ENCODE measurements around the gene WDR64. TPM values are rescaled to one million over a fixed set of nuclear protein-coding genes. Genes with fewer than 3 reads are reported as not detected.

WDR64 gene
- total RNA-seq, 1 experiment from 2014 or later: not detected

DNA sequence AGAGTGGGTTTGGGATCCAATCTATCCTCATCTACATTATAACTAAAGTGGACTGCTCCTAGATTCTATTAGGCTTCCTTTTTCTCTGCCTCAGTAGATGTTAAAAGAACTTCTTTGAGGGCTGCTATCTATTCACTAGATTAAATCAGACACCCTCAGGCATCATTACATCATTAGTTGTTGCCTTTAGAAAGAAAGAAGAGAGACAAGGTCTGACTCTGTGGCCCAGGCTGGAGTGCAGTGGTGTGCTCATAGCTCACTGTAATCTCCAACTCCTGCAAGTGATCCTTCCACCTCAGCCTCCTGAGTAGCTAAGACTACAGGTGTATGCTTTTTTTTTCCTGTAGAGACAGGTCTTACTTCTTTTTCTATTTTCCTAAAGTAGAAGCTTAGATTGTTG lies 124.8 kb downstream of the WDR64 start:
- Histone ChIP-seq H3K27ac (ENCODE audit: low read depth, low read length, poor library complexity, severe bottlenecking) (no peak overlapping the region), H3K36me3 (ENCODE audit: insufficient read depth, low read length, poor library complexity, severe bottlenecking) (no peaks in the 10 kb centered on the region), H3K4me3 (ENCODE audit: low read depth, low read length, poor library complexity, severe bottlenecking) (no peak overlapping the region), H3K9me3 (ENCODE audit: low read depth, low read length, poor library complexity, severe bottlenecking) (no peaks in the 10 kb centered on the region), H3K4me1 (ENCODE audit: insufficient read depth, low read length, poor library complexity, severe bottlenecking) (no peaks in the 10 kb centered on the region), H3K27me3 (replicated peaks; ENCODE audit: insufficient read depth, low read depth, low read length, poor library complexity) (no peaks in the 10 kb centered on the region)
- TF ChIP-seq, protein P1, sequence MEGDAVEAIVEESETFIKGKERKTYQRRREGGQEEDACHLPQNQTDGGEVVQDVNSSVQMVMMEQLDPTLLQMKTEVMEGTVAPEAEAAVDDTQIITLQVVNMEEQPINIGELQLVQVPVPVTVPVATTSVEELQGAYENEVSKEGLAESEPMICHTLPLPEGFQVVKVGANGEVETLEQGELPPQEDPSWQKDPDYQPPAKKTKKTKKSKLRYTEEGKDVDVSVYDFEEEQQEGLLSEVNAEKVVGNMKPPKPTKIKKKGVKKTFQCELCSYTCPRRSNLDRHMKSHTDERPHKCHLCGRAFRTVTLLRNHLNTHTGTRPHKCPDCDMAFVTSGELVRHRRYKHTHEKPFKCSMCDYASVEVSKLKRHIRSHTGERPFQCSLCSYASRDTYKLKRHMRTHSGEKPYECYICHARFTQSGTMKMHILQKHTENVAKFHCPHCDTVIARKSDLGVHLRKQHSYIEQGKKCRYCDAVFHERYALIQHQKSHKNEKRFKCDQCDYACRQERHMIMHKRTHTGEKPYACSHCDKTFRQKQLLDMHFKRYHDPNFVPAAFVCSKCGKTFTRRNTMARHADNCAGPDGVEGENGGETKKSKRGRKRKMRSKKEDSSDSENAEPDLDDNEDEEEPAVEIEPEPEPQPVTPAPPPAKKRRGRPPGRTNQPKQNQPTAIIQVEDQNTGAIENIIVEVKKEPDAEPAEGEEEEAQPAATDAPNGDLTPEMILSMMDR (conservative IDR thresholded peaks at IDR 0.05; ENCODE audit: low read depth, low read length): no peak
- TF ChIP-seq EZH2 (IDR thresholded peaks at IDR 0.05; ENCODE audit: borderline replicate concordance, low read depth, low read length, poor library complexity, severe bottlenecking): no peak
- CTCF ChIA-PET: no interaction called here
- BruUV-seq (replicated peaks): no TSS peak
- POLR2A ChIA-PET (ENCODE audit: low non-redundant PET): no interaction called here
- intact Hi-C loops (cut with micrococcal nuclease; ENCODE audit: unreplicated experiment): no loop called here
- DNase-seq (ENCODE audit: low spot score): no peak

DNA sequence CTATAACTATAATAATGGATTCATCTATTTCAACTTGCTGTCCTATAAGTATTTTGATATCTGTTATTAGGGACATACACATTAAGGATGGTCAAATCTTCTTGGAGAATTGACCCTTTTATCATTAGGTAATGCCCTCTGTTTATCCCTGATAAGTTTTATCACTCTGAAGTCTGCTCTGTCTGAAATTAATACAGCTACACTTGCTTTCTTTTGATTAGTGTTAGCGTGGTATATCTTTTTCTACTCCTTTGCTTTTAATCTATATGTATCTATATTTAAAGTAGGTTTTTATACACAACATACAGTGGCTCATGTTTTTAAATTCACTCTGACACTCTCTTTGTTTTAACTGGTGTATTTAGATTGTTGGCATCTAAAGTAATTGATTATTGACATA lies 126.0 kb downstream of the WDR64 start:
- Histone ChIP-seq H3K27me3 (replicated peaks; ENCODE audit: insufficient read depth, low read depth, low read length, poor library complexity) (no peaks in the 10 kb centered on the region), H3K9me3 (ENCODE audit: low read depth, low read length, poor library complexity, severe bottlenecking) (no peaks in the 10 kb centered on the region), H3K4me1 (ENCODE audit: insufficient read depth, low read length, poor library complexity, severe bottlenecking) (no peaks in the 10 kb centered on the region), H3K4me3 (ENCODE audit: low read depth, low read length, poor library complexity, severe bottlenecking) (no peak overlapping the region), H3K27ac (ENCODE audit: low read depth, low read length, poor library complexity, severe bottlenecking) (no peak overlapping the region), H3K36me3 (ENCODE audit: insufficient read depth, low read length, poor library complexity, severe bottlenecking) (no peaks in the 10 kb centered on the region)
- POLR2A ChIA-PET (ENCODE audit: low non-redundant PET): no interaction called here
- intact Hi-C loops (cut with micrococcal nuclease; ENCODE audit: unreplicated experiment): no loop called here
- no TSS peak for BruUV-seq (replicated peaks)
- no peak for DNase-seq (ENCODE audit: low spot score)
- CTCF ChIA-PET: no interaction called here
- TF ChIP-seq, protein P1 (conservative IDR thresholded peaks at IDR 0.05; ENCODE audit: low read depth, low read length): no peak
- TF ChIP-seq EZH2 (IDR thresholded peaks at IDR 0.05; ENCODE audit: borderline replicate concordance, low read depth, low read length, poor library complexity, severe bottlenecking): no peak

- Histone ChIP-seq H3K27ac (ENCODE audit: low read depth, low read length, poor library complexity, severe bottlenecking) (no peak overlapping the region), H3K36me3 (ENCODE audit: insufficient read depth, low read length, poor library complexity, severe bottlenecking) (no peaks in the 10 kb centered on the region), H3K4me1 (ENCODE audit: insufficient read depth, low read length, poor library complexity, severe bottlenecking) (no peaks in the 10 kb centered on the region), H3K4me3 (ENCODE audit: low read depth, low read length, poor library complexity, severe bottlenecking) (no peak overlapping the region), H3K9me3 (ENCODE audit: low read depth, low read length, poor library complexity, severe bottlenecking) (no peaks in the 10 kb centered on the region), H3K27me3 (replicated peaks; ENCODE audit: insufficient read depth, low read depth, low read length, poor library complexity) (no peaks in the 10 kb centered on the region)
- TF ChIP-seq, protein P1 (conservative IDR thresholded peaks at IDR 0.05; ENCODE audit: low read depth, low read length): no peak
- TF ChIP-seq EZH2 (IDR thresholded peaks at IDR 0.05; ENCODE audit: borderline replicate concordance, low read depth, low read length, poor library complexity, severe bottlenecking): no peak
- POLR2A ChIA-PET (ENCODE audit: low non-redundant PET): no interaction called here
- CTCF ChIA-PET: no interaction called here
- intact Hi-C loops (cut with micrococcal nuclease; ENCODE audit: unreplicated experiment): no loop called here
- no peak for DNase-seq (ENCODE audit: low spot score)
- no TSS peak for BruUV-seq (replicated peaks)
These were observed 127.8 kb downstream of the WDR64 start for GRCh38 chr1:241779897-241780296.

Measured in A673 (cell line).